GM12874 (cell line): ENCODE measurements around the gene PTPRN2.

ENCODE experiments used
- TF ChIP-seq, protein P1 (sequence below): IDR thresholded peaks from 2 replicates; pipeline ENCODE4 v1.5.1; 2011; ENCODE audit warnings: low read depth, mild to moderate bottlenecking, control low read depth, low read length, moderate library complexity; ENCODE audit not compliant: insufficient read depth

PTPRN2 gene

DNA sequence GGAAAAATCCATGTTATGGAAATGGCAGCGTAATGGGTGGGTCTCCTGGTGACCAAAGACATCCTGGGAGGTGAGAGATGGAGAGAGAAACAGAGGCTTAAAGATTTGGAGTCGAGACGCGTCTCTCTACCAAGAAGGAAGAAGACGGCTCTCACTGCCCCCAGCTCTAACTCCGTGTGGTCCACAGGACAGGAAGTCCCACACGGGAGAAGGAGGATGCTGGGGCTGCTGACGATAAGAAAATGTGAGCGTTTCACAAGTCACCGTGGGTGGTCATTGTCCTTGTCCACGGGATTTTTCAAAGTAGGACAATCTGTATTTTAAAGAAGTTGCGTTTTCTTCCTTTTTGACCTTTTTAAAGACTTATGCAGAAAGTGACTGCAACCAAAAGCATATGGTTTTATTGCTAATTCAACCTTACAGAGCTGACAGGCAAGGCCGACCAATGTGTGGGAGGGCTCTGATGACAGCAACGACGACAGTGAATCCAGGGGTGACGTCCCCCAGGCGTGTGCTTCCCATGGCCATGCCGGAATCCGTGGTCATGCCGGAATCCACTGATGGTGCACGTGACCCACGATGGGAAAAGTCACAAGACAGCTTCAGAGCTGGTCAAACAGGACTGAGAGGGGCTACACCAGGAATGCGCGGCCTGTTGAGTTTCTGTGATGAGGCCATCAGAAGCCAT lies 341.2 kb downstream of the PTPRN2 start:
- TF ChIP-seq, protein P1, sequence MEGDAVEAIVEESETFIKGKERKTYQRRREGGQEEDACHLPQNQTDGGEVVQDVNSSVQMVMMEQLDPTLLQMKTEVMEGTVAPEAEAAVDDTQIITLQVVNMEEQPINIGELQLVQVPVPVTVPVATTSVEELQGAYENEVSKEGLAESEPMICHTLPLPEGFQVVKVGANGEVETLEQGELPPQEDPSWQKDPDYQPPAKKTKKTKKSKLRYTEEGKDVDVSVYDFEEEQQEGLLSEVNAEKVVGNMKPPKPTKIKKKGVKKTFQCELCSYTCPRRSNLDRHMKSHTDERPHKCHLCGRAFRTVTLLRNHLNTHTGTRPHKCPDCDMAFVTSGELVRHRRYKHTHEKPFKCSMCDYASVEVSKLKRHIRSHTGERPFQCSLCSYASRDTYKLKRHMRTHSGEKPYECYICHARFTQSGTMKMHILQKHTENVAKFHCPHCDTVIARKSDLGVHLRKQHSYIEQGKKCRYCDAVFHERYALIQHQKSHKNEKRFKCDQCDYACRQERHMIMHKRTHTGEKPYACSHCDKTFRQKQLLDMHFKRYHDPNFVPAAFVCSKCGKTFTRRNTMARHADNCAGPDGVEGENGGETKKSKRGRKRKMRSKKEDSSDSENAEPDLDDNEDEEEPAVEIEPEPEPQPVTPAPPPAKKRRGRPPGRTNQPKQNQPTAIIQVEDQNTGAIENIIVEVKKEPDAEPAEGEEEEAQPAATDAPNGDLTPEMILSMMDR: no peak

DNA sequence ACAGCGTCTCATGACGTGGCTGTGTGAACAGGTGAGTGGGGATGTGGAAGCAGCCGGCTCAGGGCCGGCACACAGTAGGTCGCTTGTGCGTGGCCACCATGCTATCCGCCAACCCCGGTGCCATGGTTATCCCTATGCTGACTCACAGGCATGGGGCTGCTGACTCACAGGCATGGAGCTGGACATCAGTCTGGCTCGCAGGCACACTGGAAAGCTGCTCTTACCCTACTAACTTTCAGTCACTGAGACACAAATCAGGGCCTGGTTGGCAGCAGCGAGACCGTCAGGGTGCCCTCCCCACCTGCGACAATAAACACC lies 341.9 kb downstream of the PTPRN2 start:
- TF ChIP-seq, protein P1: no peak

DNA sequence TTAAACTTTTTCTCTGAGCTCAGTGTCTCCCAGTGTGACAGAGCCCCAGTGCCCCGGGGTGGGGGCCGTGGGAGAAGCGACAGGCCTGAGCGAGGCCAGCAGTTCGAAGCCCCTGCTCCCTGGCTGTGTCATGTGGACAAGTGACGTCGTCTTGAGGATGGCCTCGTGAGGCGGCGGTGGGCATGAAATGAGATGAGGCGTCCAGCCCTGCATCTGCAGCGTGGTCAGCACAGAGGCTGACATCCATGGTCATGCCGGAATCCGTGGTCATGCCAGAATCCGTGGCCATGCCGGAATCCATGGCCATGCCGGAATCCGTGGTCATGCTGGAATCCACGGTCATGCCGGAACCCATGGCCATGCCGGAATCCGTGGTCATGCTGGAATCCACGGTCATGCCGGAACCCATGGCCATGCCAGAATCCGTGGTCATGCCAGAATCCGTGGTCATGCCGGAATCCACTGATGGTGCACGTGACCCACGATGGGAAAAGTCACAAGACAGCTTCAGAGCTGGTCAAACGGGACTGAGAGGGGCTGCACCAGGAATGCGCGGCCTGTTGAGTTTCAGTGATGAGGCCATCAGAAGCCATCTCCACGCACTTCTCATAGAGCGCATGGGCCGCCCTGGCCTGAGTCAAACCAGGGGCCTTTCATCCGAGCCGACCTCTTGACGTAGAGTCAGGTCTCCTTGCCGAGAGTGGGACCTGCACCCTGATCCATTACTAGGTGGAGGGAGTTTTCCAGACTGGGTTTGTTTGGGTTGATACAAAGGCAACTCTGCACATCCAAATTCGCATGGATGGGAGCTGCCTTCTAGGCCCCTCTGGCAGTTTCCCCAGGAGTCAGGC lies 342.5 kb downstream of the PTPRN2 start:
- TF ChIP-seq, protein P1: no peak

GRCh38 chr7:158244430-158244829 lies 343.2 kb downstream of the PTPRN2 start:
- TF ChIP-seq, protein P1: no peak

GRCh38 chr7:158241919-158242318 lies 345.7 kb downstream of the PTPRN2 start:
- TF ChIP-seq, protein P1: no peak

GRCh38 chr7:158240801-158241200 lies 346.8 kb downstream of the PTPRN2 start:
- TF ChIP-seq, protein P1: no peak

DNA sequence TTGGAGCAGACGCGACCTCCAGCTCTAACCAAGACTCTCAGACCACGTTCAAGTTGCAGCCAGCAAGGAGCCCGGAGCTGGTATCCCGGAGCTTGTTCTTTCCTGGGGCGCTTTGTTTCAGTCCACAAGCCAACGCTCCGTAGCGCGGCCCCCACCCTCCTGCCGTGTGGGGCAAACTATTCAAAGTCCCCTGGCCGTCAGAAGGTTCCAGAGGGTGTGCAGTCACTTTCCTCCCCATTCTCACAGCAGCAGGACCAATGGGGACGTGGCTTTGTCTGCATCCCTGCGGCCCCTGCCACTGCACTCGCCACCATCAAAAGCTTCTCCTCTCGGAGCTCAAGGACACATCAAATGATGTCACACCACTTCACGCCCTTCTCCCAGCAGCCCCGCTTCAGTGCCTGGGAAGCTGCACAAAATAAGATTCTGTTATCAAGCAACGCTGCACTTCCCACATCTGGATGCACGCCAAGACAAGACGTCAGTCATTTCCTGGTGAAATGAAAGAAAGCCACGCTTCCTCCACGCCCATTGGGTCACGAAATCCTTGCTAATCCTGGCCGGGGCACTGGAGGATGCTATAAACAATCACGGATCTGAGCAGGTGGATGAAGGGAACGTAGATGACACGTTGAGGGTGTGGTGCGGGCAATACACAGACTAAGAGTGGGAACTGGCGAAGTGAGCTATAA lies 348.2 kb downstream of the PTPRN2 start:
- TF ChIP-seq, protein P1: no peak
